PC-9 (cell line): Measurements from ENCODE around the gene THAP11. TPM values are rescaled to one million over a fixed set of nuclear protein-coding genes. Genes with fewer than 3 reads are reported as not detected.

Experiments
- BruUV-seq: library from RNA; stranded (reverse); fragments of 400-500 nt; replicated peaks from 2 replicates; lab custom pipeline; 2021; lab: Mats Ljungman, UMichigan
- CTCF ChIA-PET: fragments of 300-600 bp; sonication (Branson Sonifier 250); formaldehyde crosslinking; loops from one replicate; lab custom pipeline; 2022; ENCODE audit warnings: antibody characterized with exemption; lab: Charles Lee
- POLR2A ChIA-PET: fragments of 300-600 bp; sonication (Branson Sonifier 250); formaldehyde crosslinking; loops from one replicate; lab custom pipeline; 2022; ENCODE audit warnings: antibody characterized with exemption; ENCODE audit not compliant: unreplicated experiment; lab: Charles Lee
- DNase-seq, 2 experiments: peaks; one replicate each; pipeline versions ENCODE4 v3.0.0 to v3.0.0-alpha.2; 2015 to 2022; ENCODE audit warnings: mixed read lengths in 1 of 2
- H2AFZ ChIP-seq: fragments of 200-600 bp; sonication (generic); 2 replicates; pipeline ENCODE4 v1.8.1; 2017; ENCODE audit warnings: antibody characterized with exemption
- H3F3A ChIP-seq: fragments of 200-600 bp; sonication (generic); 2 replicates; pipeline ENCODE4 v1.8.1; 2017; ENCODE audit warnings: antibody characterized with exemption, mild to moderate bottlenecking, low read depth; ENCODE audit not compliant: insufficient read depth
- H3K27ac ChIP-seq: fragments of 200-600 bp; sonication (generic); 2 replicates; pipeline ENCODE4 v1.6.1; 2016; ENCODE audit warnings: mixed run types
- H3K27me3 ChIP-seq: fragments of 200-600 bp; sonication (generic); 2 replicates; pipeline ENCODE4 v1.6.1; 2016; ENCODE audit warnings: low read depth, mixed run types; ENCODE audit not compliant: insufficient read depth
- H3K36me3 ChIP-seq: fragments of 200-600 bp; sonication (generic); 2 replicates; pipeline ENCODE4 v1.6.1; 2016; ENCODE audit warnings: low read depth, mixed run types
- H3K4me1 ChIP-seq: fragments of 200-600 bp; sonication (generic); replicated peaks from 2 replicates; pipeline ENCODE4 v1.6.1; 2016; ENCODE audit warnings: mixed run types; ENCODE audit not compliant: insufficient read depth
- H3K4me2 ChIP-seq: fragments of 200-600 bp; sonication (generic); 2 replicates; pipeline ENCODE4 v1.6.1; 2017; ENCODE audit warnings: mixed run types
- H3K4me3 ChIP-seq: fragments of 200-600 bp; sonication (generic); 2 replicates; pipeline ENCODE4 v1.6.1; 2016; ENCODE audit warnings: mixed run types
- H3K79me2 ChIP-seq: fragments of 200-600 bp; sonication (generic); 2 replicates; pipeline ENCODE4 v1.6.1; 2017; ENCODE audit warnings: low read depth, mixed run types
- H3K9me2 ChIP-seq: fragments of 200-600 bp; sonication (generic); 2 replicates; pipeline ENCODE4 v1.8.1; 2017; ENCODE audit warnings: mild to moderate bottlenecking; ENCODE audit not compliant: insufficient read depth
- H3K9me3 ChIP-seq: fragments of 200-600 bp; sonication (generic); 2 replicates; pipeline ENCODE4 v1.8.1; 2016; ENCODE audit warnings: low read depth; ENCODE audit not compliant: insufficient read depth
- H4K20me1 ChIP-seq: fragments of 200-600 bp; sonication (generic); 2 replicates; pipeline ENCODE4 v1.8.1; 2017; ENCODE audit not compliant: insufficient read depth
- CTCF ChIP-seq: fragments of 200-600 bp; sonication (generic); conservative IDR thresholded peaks from 2 replicates; pipeline ENCODE4 v1.6.1; 2017; ENCODE audit warnings: mixed run types, antibody characterized with exemption, mild to moderate bottlenecking, moderate library complexity
- EZH2 ChIP-seq: fragments of 200-600 bp; sonication (generic); IDR thresholded peaks from 2 replicates; pipeline ENCODE4 v1.8.0; 2017; ENCODE audit warnings: antibody characterized with exemption, low read depth
- intact Hi-C: fragments of 100-400 bp; cut with micrococcal nuclease; formaldehyde crosslinking; loops from one replicate; pipeline ENCODE4 v1.10.0; 2022; ENCODE audit not compliant: unreplicated experiment
- total RNA-seq: library from RNA; stranded (reverse); gene quantifications from 2 replicates; pipeline ENCODE4 v1.2.3, GENCODE V29; 2021

Gene THAP11
- total RNA-seq, 1 experiment from 2014 or later: 18.9 TPM

GRCh38 chr16:67873435-67874370, 31.6 kb downstream of the THAP11 start:
- H3K4me3 ChIP-seq: peak overlapping the region; percentile 83
- H3K9me2 ChIP-seq: no peaks in the 10 kb centered on the region
- H3K27ac ChIP-seq: no peak overlapping the region
- H3K36me3 ChIP-seq: peaks cover 16% of the 10 kb centered on the region
- no peaks in the 10 kb centered on the region for H3K9me3 ChIP-seq
- POLR2A ChIA-PET: no interaction called here
- H4K20me1 ChIP-seq: peaks cover 9% of the 10 kb centered on the region
- H3K4me2 ChIP-seq: peak overlapping the region; percentile 85
- no peaks in the 10 kb centered on the region for H3K27me3 ChIP-seq
- DNase-seq: no peak
- CTCF ChIA-PET: interaction anchor here (0.6 to 0.7 kb wide), 4 partner anchors 57 to 167 kb away, joined by 3 to 6 read pairs (median 5); partner anchors contain the start of genes RANBP10 and TSNAXIP1
- H3K79me2 ChIP-seq: peaks cover 30% of the 10 kb centered on the region
- H2AFZ ChIP-seq: peak overlapping the region; percentile 88
- H3F3A ChIP-seq: peaks cover 17% of the 10 kb centered on the region
- H3K4me1 ChIP-seq: peaks cover 11% of the 10 kb centered on the region; the same call in 1 of the 2 replicates
- intact Hi-C loops: no loop called here
- TF ChIP-seq CTCF: no peak
- TF ChIP-seq EZH2: no peak
- TSS peak; percentile 30 for BruUV-seq

GRCh38 chr16:67874372-67874771, 32.3 kb downstream of the THAP11 start:
- intact Hi-C loops: no loop called here
- Histone ChIP-seq H4K20me1 (peaks cover 9% of the 10 kb centered on the region), H3K27me3 (no peaks in the 10 kb centered on the region), H3K9me2 (no peaks in the 10 kb centered on the region), H3K27ac (no peak overlapping the region), H3K9me3 (no peaks in the 10 kb centered on the region), H2AFZ (no peak overlapping the region), H3K36me3 (peaks cover 14% of the 10 kb centered on the region), H3K79me2 (peaks cover 30% of the 10 kb centered on the region), H3K4me1 (peaks cover 11% of the 10 kb centered on the region; the same call in 1 of the 2 replicates), H3K4me3 (peak overlapping the region; percentile 83), H3F3A (peaks cover 17% of the 10 kb centered on the region), H3K4me2 (peak overlapping the region; percentile 85)
- BruUV-seq: no TSS peak
- ChIA-PET CTCF (interaction anchor here (0.7 kb wide), 1 partner anchor 68 kb away, joined by 3 read pairs; the partner anchor contains the start of genes RANBP10 and TSNAXIP1), POLR2A (no interaction called here)
- TF ChIP-seq CTCF (no peak), EZH2 (no peak)
- no peak for DNase-seq

DNA sequence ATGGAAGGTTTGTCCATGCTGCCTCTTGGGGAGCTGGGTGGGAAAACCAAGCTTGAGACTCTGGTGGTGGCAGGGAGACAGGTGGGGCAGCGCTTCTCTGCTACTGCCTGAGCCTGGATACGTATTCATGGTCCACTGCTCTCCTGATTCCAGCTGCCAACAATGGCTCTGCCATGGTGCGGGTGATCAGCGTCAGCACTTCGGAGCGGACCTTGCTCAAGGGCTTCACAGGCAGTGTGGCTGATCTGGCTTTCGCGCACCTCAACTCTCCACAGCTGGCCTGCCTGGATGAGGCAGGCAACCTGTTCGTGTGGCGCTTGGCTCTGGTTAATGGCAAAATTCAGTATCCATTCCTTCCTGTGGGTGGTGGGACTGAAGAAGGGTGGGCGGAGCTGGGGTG, 34.9 kb downstream of the THAP11 start:
- no peaks in the 10 kb centered on the region for H3K27me3 ChIP-seq
- H3K27ac ChIP-seq: no peak overlapping the region
- H3K4me1 ChIP-seq: peaks cover 11% of the 10 kb centered on the region; the same call in 1 of the 2 replicates
- intact Hi-C loops: no loop called here
- no peak overlapping the region for H2AFZ ChIP-seq
- CTCF ChIA-PET: no interaction called here
- no peak overlapping the region for H3K4me3 ChIP-seq
- no peaks in the 10 kb centered on the region for H3K9me3 ChIP-seq
- H3K79me2 ChIP-seq: peaks cover 30% of the 10 kb centered on the region
- POLR2A ChIA-PET: no interaction called here
- peaks cover 9% of the 10 kb centered on the region for H4K20me1 ChIP-seq
- no peaks in the 10 kb centered on the region for H3K9me2 ChIP-seq
- no peak for DNase-seq
- no peak overlapping the region for H3K4me2 ChIP-seq
- TF ChIP-seq EZH2: no peak
- TF ChIP-seq CTCF: no peak
- H3F3A ChIP-seq: peaks cover 7% of the 10 kb centered on the region
- H3K36me3 ChIP-seq: peaks cover 13% of the 10 kb centered on the region
- no TSS peak for BruUV-seq
